GM10266 (cell line): ENCODE results near the gene EDN1.

Source experiments
- DNase-seq: peaks from one replicate; pipeline ENCODE4 v3.0.0; 2012; ENCODE audit errors: extremely low spot score
- CTCF ChIP-seq: IDR thresholded peaks from 2 replicates; pipeline ENCODE4 v1.5.1; 2012; ENCODE audit warnings: mild to moderate bottlenecking, low read depth; ENCODE audit not compliant: control insufficient read depth, insufficient read depth; ENCODE audit errors: missing control alignments

Gene EDN1

GRCh38 chr6:12262236-12263061 lies 27.7 kb upstream of the EDN1 start:
- no peak for DNase-seq
- no peak for TF ChIP-seq CTCF

DNA sequence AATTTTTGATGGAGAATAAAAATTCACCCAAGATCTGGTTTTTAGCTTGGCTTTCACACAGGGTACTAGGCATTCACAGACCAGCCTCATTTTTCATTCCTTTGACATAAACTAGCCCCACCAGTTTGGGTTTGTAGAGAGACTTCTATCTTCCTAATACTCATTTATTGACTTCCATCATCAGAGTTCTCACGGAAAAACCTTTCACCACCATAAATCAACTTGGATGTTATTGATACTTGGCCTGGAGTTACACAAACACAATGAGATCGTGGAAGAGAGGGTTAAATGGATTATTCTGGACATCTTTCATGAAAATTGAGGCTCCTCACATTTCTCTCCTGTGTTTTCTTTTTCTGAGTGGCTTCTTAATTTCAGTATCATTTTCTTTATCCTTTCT lies 26.8 kb upstream of the EDN1 start:
- TF ChIP-seq CTCF, result no peak
- no peak for DNase-seq

DNA sequence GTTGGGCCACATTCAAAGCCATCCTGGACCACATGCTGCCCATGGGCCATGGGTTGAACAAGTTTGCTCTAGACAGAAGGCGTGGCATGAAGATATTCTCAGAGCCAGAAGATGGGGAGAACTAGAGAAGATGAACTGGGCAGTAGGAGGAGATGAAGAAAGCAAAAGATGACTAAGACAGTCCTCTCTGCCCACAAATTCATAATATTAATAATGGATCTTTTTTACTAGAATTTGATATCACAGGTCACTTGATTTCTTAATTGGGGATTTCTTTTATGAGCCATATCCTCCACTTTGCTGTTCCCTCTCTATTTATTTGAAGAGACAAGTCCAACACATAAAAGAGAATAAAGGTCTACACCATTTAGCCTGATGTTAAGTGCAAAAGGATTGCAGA lies 25.5 kb upstream of the EDN1 start:
- no peak for TF ChIP-seq CTCF
- no peak for DNase-seq

- DNase-seq, result no peak
- no peak for TF ChIP-seq CTCF
Observed at GRCh38 chr6:12265296-12265695, 24.9 kb upstream of the EDN1 start.

- DNase-seq, result no peak
- TF ChIP-seq CTCF, result no peak
Observed at GRCh38 chr6:12265791-12266190, 24.4 kb upstream of the EDN1 start.

DNA sequence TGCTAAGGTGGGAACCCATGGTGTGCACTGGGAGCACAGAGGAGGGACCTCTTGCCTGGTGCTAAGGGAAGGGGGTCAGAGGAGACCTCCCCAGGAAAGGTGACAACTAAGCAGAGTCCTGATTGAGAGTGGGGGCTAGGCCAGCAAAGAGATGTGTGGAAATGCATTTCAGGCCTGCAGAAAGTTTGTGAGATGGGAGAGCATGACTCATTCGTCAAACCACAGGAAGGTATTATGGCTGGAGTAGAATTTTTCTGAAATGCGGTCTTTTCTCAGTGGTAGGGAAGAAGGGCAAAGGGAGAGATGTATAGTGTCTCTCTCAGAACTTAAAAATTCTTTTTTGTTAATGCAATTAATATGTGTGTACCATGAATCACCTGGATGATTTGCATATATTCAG lies 23.6 kb upstream of the EDN1 start:
- no peak for DNase-seq

More for the DNA sequence above, 23.6 kb upstream of the EDN1 start:
- TF ChIP-seq CTCF, result no peak
